ENCODE data around the gene CNTNAP5. TPM values are rescaled to one million over a fixed set of nuclear protein-coding genes. Genes with fewer than 3 reads are reported as not detected.

The CNTNAP5 gene
- total RNA-seq, 1 donor from 2014 or later: not detected

DNA sequence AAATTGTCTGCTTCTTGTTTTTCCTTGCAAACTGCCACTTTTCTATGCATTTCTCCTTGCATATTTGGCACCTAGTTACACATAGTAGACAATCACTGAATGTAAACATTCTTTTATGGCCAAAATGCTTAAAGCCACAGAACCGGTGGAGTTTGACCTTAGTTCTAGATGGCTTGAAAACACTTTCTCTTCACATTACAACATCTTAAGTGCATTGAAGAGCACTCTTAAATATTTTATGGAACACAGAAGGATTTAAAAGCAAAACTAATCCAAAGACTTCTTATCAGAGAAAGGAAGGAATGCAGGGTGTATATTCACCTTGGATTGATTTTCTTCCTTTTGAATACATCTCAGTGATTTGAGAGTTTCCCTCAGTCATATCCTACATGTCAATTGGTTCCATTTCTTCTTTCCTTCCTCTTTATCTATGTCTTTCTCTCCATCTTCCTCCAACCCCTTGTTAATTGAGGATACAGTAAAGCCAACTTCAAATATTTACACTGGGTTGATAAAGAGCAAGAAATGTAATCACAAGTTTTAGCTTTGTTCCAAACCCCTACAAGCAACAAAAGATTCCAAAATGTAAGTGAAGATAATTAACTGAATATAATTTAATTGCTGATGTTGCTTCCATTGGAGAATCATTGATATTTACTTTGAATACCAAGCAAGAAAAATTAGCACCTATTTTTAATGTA lies 548.0 kb downstream of the CNTNAP5 start:
- TF ChIP-seq, protein P1, sequence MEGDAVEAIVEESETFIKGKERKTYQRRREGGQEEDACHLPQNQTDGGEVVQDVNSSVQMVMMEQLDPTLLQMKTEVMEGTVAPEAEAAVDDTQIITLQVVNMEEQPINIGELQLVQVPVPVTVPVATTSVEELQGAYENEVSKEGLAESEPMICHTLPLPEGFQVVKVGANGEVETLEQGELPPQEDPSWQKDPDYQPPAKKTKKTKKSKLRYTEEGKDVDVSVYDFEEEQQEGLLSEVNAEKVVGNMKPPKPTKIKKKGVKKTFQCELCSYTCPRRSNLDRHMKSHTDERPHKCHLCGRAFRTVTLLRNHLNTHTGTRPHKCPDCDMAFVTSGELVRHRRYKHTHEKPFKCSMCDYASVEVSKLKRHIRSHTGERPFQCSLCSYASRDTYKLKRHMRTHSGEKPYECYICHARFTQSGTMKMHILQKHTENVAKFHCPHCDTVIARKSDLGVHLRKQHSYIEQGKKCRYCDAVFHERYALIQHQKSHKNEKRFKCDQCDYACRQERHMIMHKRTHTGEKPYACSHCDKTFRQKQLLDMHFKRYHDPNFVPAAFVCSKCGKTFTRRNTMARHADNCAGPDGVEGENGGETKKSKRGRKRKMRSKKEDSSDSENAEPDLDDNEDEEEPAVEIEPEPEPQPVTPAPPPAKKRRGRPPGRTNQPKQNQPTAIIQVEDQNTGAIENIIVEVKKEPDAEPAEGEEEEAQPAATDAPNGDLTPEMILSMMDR (IDR thresholded peaks at IDR 0.05): no peak
- H3K4me1 ChIP-seq: peaks cover 4% of the 10 kb centered on the region
- no peaks in the 10 kb centered on the region for H3K9me3 ChIP-seq
- H3K27me3 ChIP-seq (ENCODE audit: low read depth): no peaks in the 10 kb centered on the region
- no peak overlapping the region for H3K4me3 ChIP-seq
- no peak overlapping the region for H3K27ac ChIP-seq
- no peak for DNase-seq
- intact Hi-C loops (cut with DNase I): no loop called here
- peak; percentile 47 to 82 for ATAC-seq
- no peaks in the 10 kb centered on the region for H3K36me3 ChIP-seq

DNA sequence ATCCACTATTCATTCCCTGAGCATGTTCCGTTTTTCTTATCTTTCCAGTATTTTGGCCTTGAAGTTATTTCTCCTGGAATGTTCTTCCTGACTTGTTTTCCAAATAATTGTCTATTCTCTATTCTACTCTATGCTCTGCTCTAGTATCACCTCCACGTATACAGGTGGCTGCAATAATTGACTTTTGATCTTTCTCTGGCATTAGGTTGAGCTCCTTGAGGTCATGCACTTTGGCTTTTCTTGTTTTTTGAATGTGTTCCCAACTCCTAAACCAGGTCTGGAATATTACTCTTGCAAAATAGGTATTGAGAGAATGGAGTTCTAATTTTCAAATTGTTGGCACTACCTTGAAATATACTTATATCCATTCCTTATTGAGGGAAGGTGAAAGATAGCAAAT lies 550.4 kb downstream of the CNTNAP5 start:
- ATAC-seq: no peak
- Histone ChIP-seq H3K4me3 (no peak overlapping the region), H3K36me3 (no peaks in the 10 kb centered on the region), H3K4me1 (peaks cover 4% of the 10 kb centered on the region), H3K27me3 (ENCODE audit: low read depth) (no peaks in the 10 kb centered on the region), H3K9me3 (no peaks in the 10 kb centered on the region), H3K27ac (no peak overlapping the region)
- intact Hi-C loops (cut with DNase I): no loop called here
- no peak for DNase-seq
- TF ChIP-seq, protein P1 (IDR thresholded peaks at IDR 0.05): no peak

DNA sequence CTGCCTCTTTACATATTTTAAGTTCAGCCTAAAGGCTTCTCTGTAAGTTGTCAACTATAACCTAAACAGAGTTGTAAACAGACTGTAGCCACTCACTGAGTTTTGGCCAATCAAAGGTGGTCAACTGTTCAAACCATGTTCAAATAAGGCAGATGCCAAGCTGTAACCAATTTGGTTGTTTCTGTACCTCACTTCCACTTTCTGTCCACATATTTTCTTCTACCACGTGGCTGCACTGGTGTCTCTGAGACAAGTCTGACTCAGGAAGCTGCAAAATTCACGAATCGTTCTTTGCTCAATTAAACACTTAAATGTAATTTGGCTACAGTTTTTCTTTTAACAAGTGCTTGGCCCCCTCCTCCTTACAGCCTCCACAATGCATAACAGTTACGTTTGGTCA lies 555.2 kb downstream of the CNTNAP5 start:
- no peaks in the 10 kb centered on the region for H3K4me1 ChIP-seq
- DNase-seq (no peak), ATAC-seq (no peak)
- H3K27me3 ChIP-seq (ENCODE audit: low read depth): no peaks in the 10 kb centered on the region
- no peaks in the 10 kb centered on the region for H3K36me3 ChIP-seq
- no peak overlapping the region for H3K27ac ChIP-seq
- no peak overlapping the region for H3K4me3 ChIP-seq
- no peaks in the 10 kb centered on the region for H3K9me3 ChIP-seq
- TF ChIP-seq, protein P1 (IDR thresholded peaks at IDR 0.05): no peak
- intact Hi-C loops (cut with DNase I): no loop called here

DNA sequence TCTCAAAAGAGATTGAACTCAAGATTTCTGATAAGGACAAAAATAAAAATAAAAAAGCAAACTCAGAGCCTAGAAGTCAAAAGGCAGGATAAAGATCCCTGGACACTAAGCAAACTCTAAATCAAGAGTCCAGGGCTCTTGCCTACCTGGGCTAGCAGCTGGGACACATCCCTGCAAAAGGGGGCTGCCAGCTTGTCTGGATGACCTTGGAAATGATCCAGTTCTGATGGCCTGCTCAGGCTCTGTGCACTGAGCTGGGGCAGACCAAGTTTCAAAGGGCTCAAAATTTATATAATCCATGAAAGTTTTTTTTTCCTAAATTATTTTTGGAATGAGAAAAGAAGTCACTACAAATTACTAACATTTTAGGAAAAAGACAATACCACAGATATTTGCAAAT lies 557.3 kb downstream of the CNTNAP5 start:
- no peaks in the 10 kb centered on the region for H3K4me1 ChIP-seq
- no peak overlapping the region for H3K4me3 ChIP-seq
- H3K27me3 ChIP-seq (ENCODE audit: low read depth): no peaks in the 10 kb centered on the region
- ATAC-seq (no peak), DNase-seq (no peak)
- no peaks in the 10 kb centered on the region for H3K36me3 ChIP-seq
- H3K9me3 ChIP-seq: no peaks in the 10 kb centered on the region
- TF ChIP-seq, protein P1 (IDR thresholded peaks at IDR 0.05): no peak
- intact Hi-C loops (cut with DNase I): no loop called here
- H3K27ac ChIP-seq: no peak overlapping the region

DNA sequence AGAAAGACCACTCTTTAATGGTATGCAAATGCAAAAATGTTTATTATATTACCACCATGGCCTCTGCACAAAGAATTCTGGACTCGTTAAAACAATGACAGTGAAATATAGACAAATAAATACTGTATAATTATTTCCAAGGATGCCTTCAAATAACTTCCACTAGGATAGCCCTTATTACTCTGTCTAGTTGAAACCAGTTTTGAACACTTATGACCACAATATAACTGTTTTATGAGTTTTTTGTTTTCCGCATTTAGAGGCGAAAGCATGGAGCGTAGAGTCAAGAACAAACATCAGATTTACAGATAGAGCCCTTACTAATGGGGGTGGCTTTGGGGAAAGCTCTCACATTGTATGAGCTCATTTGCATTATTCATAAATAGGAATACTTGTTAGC lies 559.5 kb downstream of the CNTNAP5 start:
- Histone ChIP-seq H3K9me3 (no peaks in the 10 kb centered on the region), H3K27me3 (ENCODE audit: low read depth) (no peaks in the 10 kb centered on the region), H3K4me3 (no peak overlapping the region), H3K27ac (no peak overlapping the region), H3K36me3 (no peaks in the 10 kb centered on the region), H3K4me1 (no peaks in the 10 kb centered on the region)
- TF ChIP-seq, protein P1 (IDR thresholded peaks at IDR 0.05): no peak
- DNase-seq (no peak), ATAC-seq (no peak)
- intact Hi-C loops (cut with DNase I): no loop called here
